ENCODE data around the gene USP13.
"Not testable (repeated sequence)": the region's sequence is repeated elsewhere in the genome, so short reads cannot be mapped to it uniquely, and the experiment has no call there.

USP13 gene, protein sequence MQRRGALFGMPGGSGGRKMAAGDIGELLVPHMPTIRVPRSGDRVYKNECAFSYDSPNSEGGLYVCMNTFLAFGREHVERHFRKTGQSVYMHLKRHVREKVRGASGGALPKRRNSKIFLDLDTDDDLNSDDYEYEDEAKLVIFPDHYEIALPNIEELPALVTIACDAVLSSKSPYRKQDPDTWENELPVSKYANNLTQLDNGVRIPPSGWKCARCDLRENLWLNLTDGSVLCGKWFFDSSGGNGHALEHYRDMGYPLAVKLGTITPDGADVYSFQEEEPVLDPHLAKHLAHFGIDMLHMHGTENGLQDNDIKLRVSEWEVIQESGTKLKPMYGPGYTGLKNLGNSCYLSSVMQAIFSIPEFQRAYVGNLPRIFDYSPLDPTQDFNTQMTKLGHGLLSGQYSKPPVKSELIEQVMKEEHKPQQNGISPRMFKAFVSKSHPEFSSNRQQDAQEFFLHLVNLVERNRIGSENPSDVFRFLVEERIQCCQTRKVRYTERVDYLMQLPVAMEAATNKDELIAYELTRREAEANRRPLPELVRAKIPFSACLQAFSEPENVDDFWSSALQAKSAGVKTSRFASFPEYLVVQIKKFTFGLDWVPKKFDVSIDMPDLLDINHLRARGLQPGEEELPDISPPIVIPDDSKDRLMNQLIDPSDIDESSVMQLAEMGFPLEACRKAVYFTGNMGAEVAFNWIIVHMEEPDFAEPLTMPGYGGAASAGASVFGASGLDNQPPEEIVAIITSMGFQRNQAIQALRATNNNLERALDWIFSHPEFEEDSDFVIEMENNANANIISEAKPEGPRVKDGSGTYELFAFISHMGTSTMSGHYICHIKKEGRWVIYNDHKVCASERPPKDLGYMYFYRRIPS

DNA sequence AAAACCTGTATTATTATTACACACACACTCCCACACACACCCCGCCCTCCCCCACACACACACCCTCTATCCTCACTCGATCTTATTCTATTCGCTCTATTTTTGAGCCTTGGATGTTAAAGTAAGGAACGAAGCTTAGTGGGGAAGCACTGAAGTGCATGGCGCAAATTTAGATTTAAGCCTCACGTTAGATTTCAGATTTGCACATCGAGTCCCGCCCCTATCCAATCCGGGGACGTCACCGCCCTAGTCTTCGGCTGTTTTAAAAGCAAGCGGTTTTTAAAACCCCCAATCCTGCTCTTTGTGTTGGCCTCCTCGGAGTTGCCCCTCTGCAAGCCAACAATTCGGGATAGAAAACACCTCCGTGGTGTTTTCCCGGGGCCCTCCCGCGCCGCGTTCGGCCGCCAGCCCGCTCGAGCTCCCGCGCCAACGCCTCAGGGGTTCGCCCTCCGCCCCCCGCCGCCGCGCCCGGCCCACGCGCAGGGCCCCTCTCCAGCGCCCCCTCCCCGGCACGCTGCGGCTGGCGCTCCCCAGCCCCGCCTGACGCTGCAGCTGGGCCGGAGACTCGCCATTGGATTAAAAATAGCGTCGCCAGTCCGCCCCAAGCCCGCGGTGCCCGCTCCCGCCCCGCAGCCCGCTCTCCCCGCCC is at the start of gene USP13:
Gene USP13, plus strand, starts transcription at position 594 of the 649 bp plus-strand sequence. CDS start 186 bp downstream, outside the sequence.
- peak; percentile 72 for DNase-seq

DNA sequence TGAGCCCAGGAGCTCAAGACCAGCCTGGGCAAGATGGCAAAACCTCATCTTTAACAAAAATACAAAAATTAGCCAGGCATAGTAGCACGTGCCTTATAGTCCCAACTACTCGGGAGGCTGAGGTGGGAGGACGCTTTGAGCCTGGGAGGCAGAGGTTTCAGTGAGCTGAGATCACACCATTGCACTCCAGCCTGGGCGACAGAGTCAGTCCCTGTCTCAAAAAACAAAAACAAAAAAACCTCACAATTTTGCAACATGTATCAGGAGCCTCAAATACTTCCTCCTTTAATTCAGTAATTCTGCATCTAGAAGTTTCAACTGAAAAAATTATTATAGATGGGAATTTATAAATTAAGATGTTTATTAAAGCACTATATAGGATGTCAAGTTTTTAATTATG is 49.5 kb upstream of the USP13 start:
- no peak for DNase-seq

- no peak for DNase-seq
Observed at GRCh38 chr3:179603831-179604230, 49.0 kb upstream of the USP13 start.

GRCh38 chr3:179604321-179605078 is 48.3 kb upstream of the USP13 start, which contains the start of the genes MRPL47 and NDUFB5:
Gene MRPL47 (minus strand): TSS chr3:179604638. CDS start chr3:179604624, 14 bp downstream.
Gene NDUFB5 (plus strand): TSS chr3:179604794. CDS start chr3:179604816, 22 bp downstream.
- peak; percentile 90 for DNase-seq

DNA sequence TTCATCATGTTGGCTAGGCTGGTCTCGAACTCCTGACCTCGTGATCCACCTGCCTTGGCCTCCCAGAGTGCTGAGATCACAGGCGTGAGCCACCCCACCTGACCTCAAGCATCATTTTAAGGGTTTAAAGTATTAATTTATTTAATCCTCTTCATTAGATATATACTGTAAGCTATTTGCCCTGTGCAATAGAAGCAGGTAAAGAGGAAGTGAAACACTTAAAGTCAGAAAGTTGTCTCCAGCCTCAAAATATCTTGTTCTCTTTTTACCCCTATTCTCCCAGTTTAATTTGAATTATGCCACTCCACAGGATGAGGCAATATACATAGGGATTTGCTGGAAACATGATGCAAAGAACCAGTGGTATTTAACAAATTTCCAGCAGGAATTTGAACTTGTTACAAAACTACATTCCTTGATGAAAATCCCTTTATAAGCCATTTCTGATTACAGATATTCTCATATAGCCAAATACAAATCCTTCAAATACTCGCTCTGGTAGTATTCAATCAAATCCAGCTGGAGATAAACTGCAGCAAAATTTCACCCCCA is 46.2 kb upstream of the USP13 start:
- no peak for DNase-seq

DNA sequence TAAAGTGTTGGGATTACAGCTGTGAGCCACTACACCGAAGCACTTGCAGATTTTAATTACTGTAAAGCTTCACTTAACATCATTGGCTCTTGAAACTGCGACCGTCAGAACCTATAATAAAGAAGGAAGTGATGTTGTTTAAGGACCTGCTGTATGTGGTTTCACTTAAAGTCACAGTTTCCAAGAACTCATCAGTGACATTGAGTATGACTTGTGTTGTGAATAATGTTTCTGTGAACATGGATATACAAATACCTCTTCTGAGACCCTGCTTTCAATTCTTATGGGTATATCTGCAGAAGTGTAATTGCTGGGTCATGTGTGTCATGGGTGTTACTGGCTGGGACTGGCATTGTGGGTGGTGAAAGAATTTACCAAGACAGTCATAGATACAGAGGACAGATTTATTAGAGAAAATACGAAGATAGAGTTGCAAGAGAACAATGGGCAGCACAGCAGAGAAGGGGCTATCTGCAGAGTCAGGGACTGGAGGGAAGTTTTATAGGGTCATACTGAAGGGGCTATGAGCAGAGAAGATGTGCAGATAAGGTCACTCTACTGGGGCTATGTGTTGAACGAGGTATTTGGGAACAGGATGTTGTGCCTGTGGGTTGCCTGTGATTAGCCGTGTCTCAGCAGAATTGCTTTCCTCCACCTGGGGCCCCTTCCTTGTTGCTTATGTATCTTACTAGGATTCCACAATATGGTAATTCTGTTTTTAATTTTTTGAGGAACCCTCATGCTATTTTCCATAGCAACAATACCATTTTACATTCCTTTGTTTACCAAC is 43.7 kb upstream of the USP13 start:
- no peak for DNase-seq

DNA sequence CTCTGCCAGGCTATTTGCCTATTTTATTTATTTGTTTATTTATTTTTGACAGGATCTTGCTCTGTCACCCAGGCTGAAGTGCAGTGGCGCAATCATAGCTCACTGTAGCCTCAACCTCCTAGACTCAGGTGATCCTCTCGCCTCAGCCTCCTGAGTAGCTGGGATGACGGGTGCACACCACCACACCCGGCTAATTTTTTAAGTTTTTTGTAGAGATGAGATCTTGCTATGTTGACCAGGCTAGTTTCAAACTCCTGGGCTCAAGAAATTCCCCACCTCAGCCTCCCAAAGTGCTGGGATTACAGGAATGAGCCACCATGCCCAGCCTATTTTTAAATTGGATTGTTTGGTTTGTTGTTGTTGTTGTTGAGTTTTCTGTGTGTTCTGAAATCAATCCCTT is 42.8 kb upstream of the USP13 start:
- DNase-seq: no peak

- DNase-seq: no peak
Observed at GRCh38 chr3:179613807-179614206, 39.0 kb upstream of the USP13 start.

GRCh38 chr3:179615458-179616173 is 37.2 kb upstream of the USP13 start:
- DNase-seq: no peak

GRCh38 chr3:179622023-179622422 is 30.8 kb upstream of the USP13 start:
- DNase-seq: no peak

- DNase-seq: no peak
Observed at GRCh38 chr3:179624451-179624850, 28.4 kb upstream of the USP13 start.

GRCh38 chr3:179630753-179631451 is 21.9 kb upstream of the USP13 start:
- DNase-seq: no peak

DNA sequence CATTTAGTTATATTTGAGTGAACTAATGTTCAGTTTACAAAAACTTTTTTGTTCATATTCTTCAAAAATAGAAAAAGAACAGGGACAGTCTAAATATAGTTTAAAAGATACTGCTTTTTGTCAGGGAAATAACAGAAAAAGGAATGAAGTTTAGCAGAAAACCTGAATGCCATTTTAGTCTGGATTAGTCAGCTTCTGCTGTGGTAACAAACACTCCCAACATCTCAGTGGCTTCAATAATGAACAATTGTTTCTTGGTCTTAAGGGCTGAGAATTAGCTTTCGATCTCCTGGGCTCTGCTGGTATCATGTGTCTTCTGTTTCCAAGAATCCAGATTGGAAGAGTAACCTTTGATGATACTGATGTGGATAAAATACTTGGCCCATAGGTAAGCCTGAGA is 12.4 kb upstream of the USP13 start:
- DNase-seq: no peak

GRCh38 chr3:179642871-179643270 is 10.0 kb upstream of the USP13 start:
- DNase-seq: no peak

DNA sequence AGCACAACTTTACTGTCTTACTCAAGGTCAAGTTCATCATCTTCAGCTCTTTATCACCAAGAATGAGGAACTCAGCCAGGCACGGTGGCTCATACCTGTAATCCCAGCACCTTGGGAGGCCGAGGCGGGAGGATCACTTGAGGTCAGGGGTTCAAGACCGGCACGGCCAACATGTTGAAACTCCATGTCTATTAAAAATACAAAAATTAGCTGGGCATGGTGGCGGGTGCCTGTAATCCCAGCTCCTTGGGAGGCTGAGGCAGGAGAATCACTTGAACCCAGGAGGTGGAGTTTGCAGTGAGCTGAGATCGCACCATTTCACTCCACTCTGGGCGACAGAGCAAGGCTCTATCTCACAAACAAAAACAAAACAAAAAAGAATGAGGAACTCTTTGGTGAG is 9.0 kb upstream of the USP13 start:
- not testable (repeated sequence) for DNase-seq

GRCh38 chr3:179646177-179646576 is 6.7 kb upstream of the USP13 start:
- no peak for DNase-seq

DNA sequence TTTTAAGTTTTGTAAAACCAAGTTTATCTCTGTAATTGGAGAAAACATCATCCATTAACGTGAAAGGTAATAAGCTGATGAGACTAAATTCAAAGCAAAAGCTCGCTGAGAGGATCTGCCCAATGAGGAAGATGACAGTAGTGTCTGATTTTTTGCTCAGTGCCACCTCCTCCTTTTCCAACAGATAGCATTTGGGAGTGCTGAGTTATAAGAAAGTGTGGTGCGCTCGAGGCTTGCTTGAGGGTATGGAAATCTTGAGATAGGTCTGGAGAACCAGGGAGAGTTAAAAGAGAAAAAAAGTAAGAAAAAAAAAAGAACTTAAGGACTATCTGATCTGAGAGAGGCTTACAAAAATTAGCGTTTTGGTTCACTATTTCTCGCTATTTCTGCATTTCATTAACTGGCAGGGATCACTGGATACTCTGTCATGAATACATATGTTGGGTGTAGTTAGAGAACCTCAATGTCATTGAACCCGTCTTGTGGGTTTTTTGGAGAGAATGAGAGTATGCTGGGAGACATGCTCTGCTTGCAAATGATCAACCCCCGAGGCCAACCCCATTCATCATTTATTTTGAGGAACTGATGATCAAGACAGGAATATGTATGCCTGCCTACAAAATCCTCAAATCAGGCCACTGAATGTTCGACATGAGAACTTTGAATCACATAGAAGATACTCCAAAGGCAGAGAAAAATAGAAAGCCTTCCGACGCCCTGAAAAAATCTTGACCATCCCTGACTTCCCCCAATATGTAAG is 973 bp upstream of the USP13 start:
- no peak for DNase-seq

GRCh38 chr3:179653096-179653797 is 407 bp downstream of the USP13 start:
- DNase-seq: peak; percentile 71
